ENCODE measurements around the gene C2CD2L.
"Not testable (repeated sequence)": the region's sequence is repeated elsewhere in the genome, so short reads cannot be mapped to it uniquely, and the experiment has no call there.

The C2CD2L gene

DNA sequence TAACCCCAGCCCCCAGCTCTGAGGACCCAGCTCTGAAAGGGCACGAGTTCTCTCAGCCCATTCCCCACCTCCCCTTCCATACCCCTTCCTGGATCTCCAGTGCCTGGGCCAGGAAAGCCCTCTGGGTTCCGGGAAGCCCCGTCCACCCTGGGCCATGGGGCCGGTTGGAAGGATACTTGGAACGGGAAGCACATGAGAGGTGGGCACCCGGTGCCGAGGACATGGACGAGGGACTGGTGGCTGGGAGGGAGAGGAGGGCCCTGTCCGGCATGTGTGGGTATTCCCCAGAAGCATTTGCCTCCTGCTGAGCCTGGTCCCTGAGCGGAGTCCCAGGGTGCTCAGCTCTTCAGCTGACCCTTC, 9.1 kb downstream of the C2CD2L start:
- peaks cover 25% of the 10 kb centered on the region for H3K36me3 Mint-ChIP-seq
- DNase-seq (ENCODE audit: low spot score in 2 of 2): no peak
- H3K27ac Mint-ChIP-seq: no peak overlapping the region
- no peaks in the 10 kb centered on the region for H3K27me3 Mint-ChIP-seq
- H3K9me3 Mint-ChIP-seq: no peaks in the 10 kb centered on the region
- peaks cover 8% of the 10 kb centered on the region for H3K4me1 Mint-ChIP-seq
- H3K4me3 Mint-ChIP-seq: no peak overlapping the region
- no peak for ATAC-seq (ENCODE audit: low read depth)

DNA sequence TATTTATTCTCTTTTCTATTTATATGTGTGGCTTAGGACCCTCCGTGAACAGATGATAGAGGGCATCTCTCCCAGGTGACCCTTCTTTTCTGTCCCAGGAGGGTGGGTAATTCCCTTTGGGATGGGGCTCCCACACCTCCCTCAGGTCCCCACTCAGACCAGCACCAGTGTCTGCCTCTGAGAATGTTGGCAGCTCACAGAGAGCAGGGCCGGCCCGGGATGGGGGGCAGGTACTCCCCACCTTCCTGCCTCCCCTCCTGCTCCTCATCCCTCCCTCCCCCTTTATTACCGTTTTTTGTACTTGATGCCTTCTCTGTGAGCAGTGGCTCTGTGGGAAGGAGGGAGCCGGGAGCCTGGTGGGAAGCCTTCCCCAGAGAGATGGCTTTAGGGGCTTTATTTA, 9.5 kb downstream of the C2CD2L start:
- peaks cover 24% of the 10 kb centered on the region for H3K36me3 Mint-ChIP-seq
- H3K27me3 Mint-ChIP-seq: no peaks in the 10 kb centered on the region
- no peaks in the 10 kb centered on the region for H3K9me3 Mint-ChIP-seq
- H3K27ac Mint-ChIP-seq: no peak overlapping the region
- no peak overlapping the region for H3K4me3 Mint-ChIP-seq
- peaks cover 8% of the 10 kb centered on the region for H3K4me1 Mint-ChIP-seq
- no peak for DNase-seq (ENCODE audit: low spot score in 2 of 2)
- ATAC-seq (ENCODE audit: low read depth): no peak

DNA sequence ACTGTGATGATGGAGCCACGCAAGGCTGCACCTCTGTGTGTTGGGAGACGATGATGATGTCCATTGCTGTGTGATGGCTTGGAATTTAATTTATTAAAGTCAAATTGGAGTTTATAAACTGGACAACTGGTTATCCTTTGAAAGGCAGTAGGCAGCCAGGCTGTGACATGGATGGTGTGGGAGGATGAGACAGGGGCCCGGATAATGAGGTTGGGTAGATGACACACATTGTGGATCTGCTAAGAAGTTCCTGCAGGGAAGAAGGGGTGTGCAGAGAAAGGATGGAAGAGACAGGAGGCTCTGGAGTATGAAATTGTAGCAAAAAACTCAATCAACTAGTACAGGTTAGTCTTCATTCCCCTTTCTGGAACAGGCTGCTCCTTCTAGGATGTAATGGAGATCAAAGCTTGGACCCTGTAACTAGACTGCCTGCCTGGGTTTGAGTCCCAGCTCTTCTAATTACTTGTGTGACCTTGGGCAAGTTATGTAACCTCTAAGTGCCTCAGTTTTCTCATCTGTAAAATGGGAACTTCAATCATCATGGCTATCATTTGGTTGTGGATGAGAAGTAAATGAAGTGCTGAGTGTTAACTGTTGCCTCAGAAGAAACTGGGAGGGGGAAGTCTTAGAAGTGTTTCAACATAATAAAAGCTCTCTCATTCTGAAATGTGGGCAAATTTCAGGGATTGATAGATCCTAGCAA, 10.0 kb downstream of the C2CD2L start:
- Mint-ChIP-seq H3K4me1 (peaks cover 12% of the 10 kb centered on the region), H3K4me3 (no peak overlapping the region), H3K27ac (no peak overlapping the region), H3K27me3 (no peaks in the 10 kb centered on the region), H3K36me3 (peaks cover 20% of the 10 kb centered on the region), H3K9me3 (no peaks in the 10 kb centered on the region)
- DNase-seq (ENCODE audit: low spot score in 2 of 2): no peak
- ATAC-seq (ENCODE audit: low read depth): no peak

DNA sequence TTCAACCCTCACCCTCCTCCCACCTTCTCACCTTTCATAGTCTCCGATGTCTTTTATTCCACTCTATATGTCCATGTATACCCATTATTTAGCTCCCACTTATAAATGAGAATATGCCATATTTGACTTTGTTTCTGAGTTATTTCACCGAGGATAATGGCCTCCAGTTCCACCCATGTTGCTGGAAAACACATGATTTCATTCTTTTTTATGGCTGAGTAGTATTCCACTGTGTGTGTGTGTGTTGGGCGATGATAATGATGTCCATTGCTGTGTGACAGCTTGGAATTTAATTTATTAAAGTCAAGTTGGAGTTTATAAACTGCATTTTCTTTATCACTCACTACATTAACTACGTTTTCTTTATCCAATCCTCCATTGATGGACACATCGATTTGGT, 11.1 kb downstream of the C2CD2L start:
- H3K4me3 Mint-ChIP-seq: no peak overlapping the region
- H3K27ac Mint-ChIP-seq: no peak overlapping the region
- no peaks in the 10 kb centered on the region for H3K9me3 Mint-ChIP-seq
- ATAC-seq (ENCODE audit: low read depth): no peak
- peaks cover 20% of the 10 kb centered on the region for H3K4me1 Mint-ChIP-seq
- H3K27me3 Mint-ChIP-seq: no peaks in the 10 kb centered on the region
- H3K36me3 Mint-ChIP-seq: peaks cover 15% of the 10 kb centered on the region
- DNase-seq (ENCODE audit: low spot score in 2 of 2): no peak

DNA sequence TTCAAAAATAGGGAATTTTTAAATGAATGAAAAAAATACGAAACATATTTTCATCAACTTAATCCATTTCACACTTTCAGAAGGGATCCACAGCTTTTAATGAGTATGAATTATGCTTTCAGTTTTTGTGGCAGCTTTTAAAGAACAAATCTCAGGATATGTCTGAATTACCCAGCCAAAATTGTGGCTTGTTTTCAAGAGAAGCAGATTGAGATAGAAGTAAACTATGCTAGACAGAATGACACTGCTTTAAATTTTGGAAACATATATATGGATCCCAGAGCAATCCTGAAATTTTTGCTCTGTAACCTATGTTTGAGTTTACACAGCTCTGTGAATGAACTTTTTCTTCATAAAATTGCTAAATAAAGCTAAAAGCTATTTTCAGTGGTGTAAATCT, 11.8 kb downstream of the C2CD2L start:
- peaks cover 20% of the 10 kb centered on the region for H3K4me1 Mint-ChIP-seq
- H3K4me3 Mint-ChIP-seq: no peak overlapping the region
- ATAC-seq (ENCODE audit: low read depth): no peak
- no peak overlapping the region for H3K27ac Mint-ChIP-seq
- H3K9me3 Mint-ChIP-seq: no peaks in the 10 kb centered on the region
- peaks cover 14% of the 10 kb centered on the region for H3K36me3 Mint-ChIP-seq
- no peaks in the 10 kb centered on the region for H3K27me3 Mint-ChIP-seq
- DNase-seq (ENCODE audit: low spot score in 2 of 2): no peak

DNA sequence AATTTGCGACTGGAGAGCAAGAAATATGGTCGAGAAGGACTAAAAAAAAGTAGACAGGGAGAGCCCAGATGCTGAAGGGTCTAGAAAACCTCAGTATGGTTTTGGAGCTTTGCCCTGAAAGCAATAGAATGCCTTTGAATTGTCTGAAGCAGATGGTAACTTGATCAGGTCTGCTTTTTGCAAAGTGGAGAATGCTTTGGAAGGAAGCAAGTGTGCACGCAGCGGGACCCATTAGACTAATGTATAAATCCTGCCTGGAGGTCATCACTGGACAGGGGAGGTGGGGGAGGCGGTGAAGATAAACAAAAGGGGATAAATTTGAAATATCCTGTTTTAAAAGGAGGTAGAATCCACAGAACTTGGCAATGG, 13.5 kb downstream of the C2CD2L start:
- Mint-ChIP-seq H3K36me3 (peaks cover 4% of the 10 kb centered on the region), H3K4me3 (peak overlapping the region; percentile 90), H3K27me3 (no peaks in the 10 kb centered on the region), H3K4me1 (peaks cover 20% of the 10 kb centered on the region), H3K27ac (peak overlapping the region; percentile 92), H3K9me3 (no peaks in the 10 kb centered on the region)
- no peak for ATAC-seq (ENCODE audit: low read depth)
- no peak for DNase-seq (ENCODE audit: low spot score in 2 of 2)

DNA sequence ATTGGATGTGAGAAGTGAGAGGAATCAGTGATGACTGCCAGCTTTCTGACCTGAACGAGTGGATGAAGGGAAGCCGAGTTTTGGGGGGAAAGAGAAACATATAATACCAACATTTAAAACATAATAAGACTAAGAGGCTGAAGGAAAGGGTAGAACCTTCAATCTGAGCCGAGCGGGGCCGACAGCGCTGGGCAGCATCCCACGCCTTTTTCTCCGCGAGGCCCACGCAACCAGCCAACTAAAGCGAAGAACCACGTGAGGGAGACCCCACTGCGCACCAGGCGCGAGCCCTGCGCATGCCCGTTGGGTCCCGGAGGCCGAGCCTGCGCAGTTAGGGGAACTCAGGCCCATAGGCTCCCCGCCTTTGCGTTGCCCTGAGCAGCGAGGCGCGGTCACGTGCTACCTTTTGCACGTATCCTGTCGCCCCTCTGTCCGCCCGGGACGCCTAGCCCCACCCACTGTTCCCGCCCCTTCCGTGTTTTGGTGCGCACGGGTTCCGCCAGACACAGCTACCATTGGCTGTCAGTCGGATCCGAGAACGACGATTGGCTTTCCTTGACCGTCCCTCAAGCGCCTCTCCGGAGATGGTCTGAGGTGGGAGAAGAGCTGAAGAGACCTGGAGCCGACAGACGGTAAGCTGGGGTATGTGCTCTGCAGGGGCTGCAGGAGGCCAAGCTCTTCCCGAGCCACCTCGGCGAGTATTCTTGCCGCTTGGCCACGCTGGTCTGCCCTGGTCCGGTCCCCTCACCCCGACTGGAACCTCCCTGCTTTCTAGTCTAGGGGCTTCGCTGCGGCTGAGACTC, 14.1 kb downstream of the C2CD2L start, which contains the start of gene HINFP:
Gene HINFP (plus strand): TSS at position 573 of the 803 bp plus-strand sequence. CDS start 5,365 bp downstream, outside the sequence.
- no peaks in the 10 kb centered on the region for H3K9me3 Mint-ChIP-seq
- peak within 1 kb of the TSS; percentile 92 for H3K27ac Mint-ChIP-seq
- ATAC-seq (ENCODE audit: low read depth): peak; percentile 96
- peaks cover 20% of the 10 kb centered on the region for H3K4me1 Mint-ChIP-seq
- no peaks in the 10 kb centered on the region for H3K36me3 Mint-ChIP-seq
- no peaks in the 10 kb centered on the region for H3K27me3 Mint-ChIP-seq
- peak within 1 kb of the TSS; percentile 90 for H3K4me3 Mint-ChIP-seq
- DNase-seq (ENCODE audit: low spot score in 2 of 2): peak; percentile 94 to 98

DNA sequence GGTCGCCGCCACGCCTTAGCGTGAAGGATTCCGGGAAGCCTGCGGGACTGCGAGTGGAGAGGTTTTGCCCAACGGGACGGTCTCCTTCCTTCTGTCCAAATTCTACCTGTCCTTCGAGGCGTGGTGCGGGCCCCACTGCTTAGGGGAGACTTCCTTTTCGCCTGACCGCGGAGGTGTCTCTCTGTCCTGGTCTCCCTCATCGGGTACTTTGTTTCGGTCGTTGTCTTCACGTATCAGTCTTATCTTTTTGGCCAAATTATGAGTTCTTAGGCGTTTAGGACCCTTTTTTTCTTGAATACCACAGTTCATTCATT, 14.6 kb downstream of the C2CD2L start:
- ATAC-seq (ENCODE audit: low read depth) (peak; percentile 0), DNase-seq (ENCODE audit: low spot score in 2 of 2) (no peak)
- H3K4me3 Mint-ChIP-seq: peak overlapping the region; percentile 90
- no peaks in the 10 kb centered on the region for H3K36me3 Mint-ChIP-seq
- peaks cover 22% of the 10 kb centered on the region for H3K4me1 Mint-ChIP-seq
- no peaks in the 10 kb centered on the region for H3K9me3 Mint-ChIP-seq
- peak overlapping the region; percentile 92 for H3K27ac Mint-ChIP-seq
- no peaks in the 10 kb centered on the region for H3K27me3 Mint-ChIP-seq

DNA sequence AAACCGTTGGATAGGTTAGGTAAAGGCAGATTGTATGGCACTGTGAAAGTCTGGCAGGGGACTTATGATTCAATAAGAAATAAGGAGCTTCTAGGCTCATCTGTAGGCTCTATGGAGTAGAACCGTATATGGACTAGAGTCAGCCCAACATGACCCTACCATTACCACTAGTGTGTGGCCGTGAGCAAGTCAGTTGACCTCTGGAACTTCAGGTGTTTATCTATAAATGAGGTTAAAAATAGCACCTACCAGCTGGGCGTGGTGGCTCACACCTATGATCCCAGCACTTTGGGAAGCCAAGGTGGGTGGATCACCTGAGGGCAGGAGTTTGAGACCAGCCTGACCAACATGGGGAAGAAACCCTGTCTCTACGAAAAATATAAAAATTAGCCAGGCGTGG, 18.7 kb downstream of the C2CD2L start:
- Mint-ChIP-seq H3K4me1 (peaks cover 18% of the 10 kb centered on the region), H3K27ac (no peak overlapping the region), H3K4me3 (no peak overlapping the region)

DNA sequence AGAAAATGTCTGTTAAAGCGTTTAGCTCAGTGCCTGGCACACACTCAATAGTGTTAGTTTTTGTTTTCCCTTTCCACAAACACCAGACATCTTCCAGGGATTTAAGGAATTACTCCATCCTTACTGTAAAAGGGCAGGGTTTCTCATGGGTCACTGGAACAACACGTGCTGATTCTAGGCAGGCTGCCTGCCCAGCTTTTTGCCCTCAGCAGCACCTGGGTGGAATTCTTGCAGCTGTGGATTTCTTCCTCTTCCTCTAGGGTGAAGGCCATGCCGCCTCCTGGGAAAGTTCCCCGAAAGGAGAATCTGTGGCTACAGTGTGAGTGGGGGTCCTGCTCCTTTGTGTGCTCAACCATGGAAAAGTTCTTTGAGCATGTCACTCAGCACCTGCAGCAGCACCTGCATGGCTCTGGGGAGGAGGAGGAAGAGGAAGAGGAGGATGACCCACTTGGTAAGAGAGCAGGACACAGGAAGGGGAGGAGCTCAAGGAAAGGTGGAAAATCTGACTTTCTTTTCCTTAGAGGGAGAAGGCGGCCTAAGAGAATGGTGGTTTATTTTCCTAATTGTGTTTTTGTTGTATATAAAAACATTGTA, 19.6 kb downstream of the C2CD2L start:
- Mint-ChIP-seq H3K4me1 (peaks cover 16% of the 10 kb centered on the region), H3K9me3 (no peaks in the 10 kb centered on the region), H3K27me3 (no peaks in the 10 kb centered on the region), H3K36me3 (peaks cover 13% of the 10 kb centered on the region), H3K27ac (no peak overlapping the region), H3K4me3 (no peak overlapping the region)
- no peak for ATAC-seq (ENCODE audit: low read depth)
- no peak for DNase-seq (ENCODE audit: low spot score in 2 of 2)

More for the DNA sequence above, 18.7 kb downstream of the C2CD2L start:
- Mint-ChIP-seq H3K36me3 (peaks cover 4% of the 10 kb centered on the region), H3K9me3 (no peaks in the 10 kb centered on the region), H3K27me3 (no peaks in the 10 kb centered on the region)
- DNase-seq (ENCODE audit: low spot score in 2 of 2) (no peak), ATAC-seq (ENCODE audit: low read depth) (no peak)

DNA sequence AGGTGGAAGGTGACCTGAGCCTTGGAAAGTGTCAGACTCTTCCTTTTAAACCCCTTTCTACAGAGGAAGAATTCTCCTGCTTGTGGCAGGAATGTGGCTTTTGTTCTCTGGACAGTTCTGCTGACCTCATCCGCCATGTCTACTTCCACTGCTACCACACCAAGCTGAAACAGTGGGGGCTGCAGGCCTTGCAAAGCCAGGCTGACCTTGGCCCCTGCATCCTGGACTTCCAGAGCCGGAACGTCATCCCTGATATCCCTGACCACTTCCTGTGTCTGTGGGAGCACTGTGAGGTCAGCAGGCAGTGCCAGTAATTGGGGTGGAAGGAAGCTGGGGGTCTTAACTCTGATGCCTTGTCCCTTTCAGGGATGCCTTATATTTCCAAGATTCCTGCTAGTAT, 23.5 kb downstream of the C2CD2L start:
- peaks cover 29% of the 10 kb centered on the region for H3K36me3 Mint-ChIP-seq

DNA sequence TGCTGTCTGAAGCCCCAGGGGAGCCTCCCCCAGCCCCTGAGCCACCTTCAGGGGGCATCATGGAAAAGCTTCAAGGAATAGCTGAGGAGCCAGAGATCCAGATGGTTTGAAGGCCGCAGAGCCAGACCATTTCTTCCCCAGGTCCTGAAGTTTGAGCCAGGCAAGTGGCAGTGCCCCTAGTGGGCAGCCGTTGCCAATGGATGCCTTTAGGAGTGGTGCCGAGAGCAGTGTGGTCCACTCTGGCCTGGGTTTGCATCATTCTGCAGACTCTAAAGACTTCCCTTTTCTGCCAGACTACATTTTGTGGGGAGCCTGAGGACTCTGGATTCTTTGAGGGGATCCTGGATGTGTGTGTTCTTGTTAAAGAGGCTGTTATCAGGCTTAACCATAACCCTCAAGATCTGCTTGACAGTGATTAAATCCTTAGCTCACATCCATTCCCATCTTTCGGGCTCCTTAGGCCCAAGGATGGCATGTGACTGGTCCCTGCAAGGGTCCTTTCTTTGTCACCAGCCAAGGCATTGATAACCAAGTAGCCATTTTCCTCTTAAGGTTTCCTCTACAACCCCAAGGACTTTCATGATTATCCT, 27.3 kb downstream of the C2CD2L start:
- Mint-ChIP-seq H3K9me3 (no peaks in the 10 kb centered on the region), H3K27me3 (peaks cover 3% of the 10 kb centered on the region), H3K36me3 (peaks cover 29% of the 10 kb centered on the region), H3K4me1 (peaks cover 2% of the 10 kb centered on the region), H3K27ac (no peak overlapping the region), H3K4me3 (no peak overlapping the region)
- ATAC-seq (ENCODE audit: low read depth) (peak; percentile 35), DNase-seq (ENCODE audit: low spot score in 2 of 2) (no peak)

More for the DNA sequence above, 23.5 kb downstream of the C2CD2L start:
- H3K9me3 Mint-ChIP-seq: no peaks in the 10 kb centered on the region
- ATAC-seq (ENCODE audit: low read depth) (no peak), DNase-seq (ENCODE audit: low spot score in 2 of 2) (no peak)
- H3K4me3 Mint-ChIP-seq: no peak overlapping the region
- H3K27ac Mint-ChIP-seq: no peak overlapping the region
- no peaks in the 10 kb centered on the region for H3K27me3 Mint-ChIP-seq
- peaks cover 5% of the 10 kb centered on the region for H3K4me1 Mint-ChIP-seq

DNA sequence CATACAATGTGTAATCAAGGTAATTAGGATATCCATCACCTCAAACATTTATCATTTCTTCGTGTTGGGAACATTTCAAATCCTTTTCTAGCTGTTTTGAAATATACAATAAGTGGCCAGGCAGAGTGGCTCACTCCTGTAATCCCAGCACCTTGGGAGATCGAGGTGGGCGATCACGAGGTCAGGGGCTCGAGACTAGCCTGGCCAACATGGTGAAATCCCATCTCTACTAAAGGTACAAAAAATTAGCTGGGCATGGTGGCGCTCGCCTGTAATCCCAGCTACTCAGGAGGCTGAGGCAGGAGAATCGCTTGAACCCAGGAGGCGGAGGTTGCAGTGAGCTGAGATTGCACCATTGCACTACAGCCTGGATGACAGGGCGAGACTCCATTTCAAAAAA, 32.1 kb downstream of the C2CD2L start:
- not testable (repeated sequence) for H3K27me3 Mint-ChIP-seq; H3K4me1 Mint-ChIP-seq; H3K4me3 Mint-ChIP-seq; ATAC-seq (ENCODE audit: low read depth); DNase-seq (ENCODE audit: low spot score in 2 of 2); H3K36me3 Mint-ChIP-seq; H3K9me3 Mint-ChIP-seq; H3K27ac Mint-ChIP-seq

DNA sequence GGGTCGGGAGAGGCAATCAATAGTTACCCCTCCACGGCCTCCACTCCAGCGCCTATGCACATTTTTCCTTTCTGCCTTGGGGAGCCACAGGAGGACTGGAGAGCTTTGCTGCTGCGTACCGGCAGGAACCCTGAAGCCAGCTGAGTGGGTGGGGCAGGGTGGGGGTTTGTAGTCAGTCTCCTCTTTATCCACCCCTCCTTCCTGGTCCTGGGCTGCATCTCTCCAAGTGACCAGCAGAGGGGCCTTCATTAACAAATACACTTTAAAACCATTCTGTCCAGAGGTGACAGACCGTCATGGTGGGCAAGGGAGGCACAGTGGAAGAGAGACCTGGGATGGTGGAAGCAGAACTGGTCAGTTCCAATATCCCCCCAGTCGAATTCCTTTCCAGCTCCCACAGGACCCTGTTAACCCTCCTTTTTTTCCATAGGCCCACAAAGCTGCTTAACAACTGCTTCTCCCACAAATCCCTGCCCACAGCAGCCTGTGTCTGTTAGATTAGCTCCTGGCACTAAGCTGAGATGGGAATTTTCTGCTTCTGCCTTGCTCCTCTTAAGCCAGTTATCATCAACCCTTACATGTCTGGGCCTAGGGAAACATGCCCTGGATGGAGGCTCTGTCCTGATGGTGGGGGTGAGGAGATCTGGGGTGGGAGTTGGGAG, 37.8 kb downstream of the C2CD2L start:
- peaks cover 23% of the 10 kb centered on the region for H3K27me3 Mint-ChIP-seq
- ATAC-seq (ENCODE audit: low read depth) (peak; percentile 77), DNase-seq (ENCODE audit: low spot score in 2 of 2) (peak; percentile 24 to 25)
- H3K36me3 Mint-ChIP-seq: no peaks in the 10 kb centered on the region
- no peak overlapping the region for H3K4me3 Mint-ChIP-seq
- no peak overlapping the region for H3K27ac Mint-ChIP-seq
- no peaks in the 10 kb centered on the region for H3K9me3 Mint-ChIP-seq
- peaks cover 9% of the 10 kb centered on the region for H3K4me1 Mint-ChIP-seq

All from memory B cell (primary cell).